K562 (cell line): ENCODE results near the gene NRSN2. TPM values are rescaled to one million over a fixed set of nuclear protein-coding genes. Genes with fewer than 3 reads are reported as not detected.

Source experiments
- DPF2 ChIP-seq: fragments of 450-650 bp; IDR thresholded peaks from 2 replicates; pipeline ENCODE4 v1.6.1; 2016
- E2F6 ChIP-seq, 2 experiments: IDR thresholded peaks; 2 replicates each; pipeline ENCODE4 v1.6.1; 2011; ENCODE audit warnings: borderline replicate concordance in 1 of 2, control low read depth in 1 of 2, low read depth in 1 of 2, low read length in 1 of 2, mild to moderate bottlenecking in 1 of 2, mixed read lengths in 1 of 2, moderate library complexity in 1 of 2; ENCODE audit not compliant: insufficient read depth in 1 of 2, insufficient read length in 1 of 2, poor library complexity in 1 of 2, severe bottlenecking in 1 of 2; ENCODE audit errors: extremely low read depth in 1 of 2
- HINFP ChIP-seq: fragments of 450-650 bp; conservative IDR thresholded peaks from 2 replicates; pipeline ENCODE4 v1.6.1; 2016; ENCODE audit warnings: missing genetic modification characterization, low read depth, mild to moderate bottlenecking, control low read depth, missing compliant biosample characterization
- MYC ChIP-seq, 2 experiments: fragments of 250-450 bp in 1 of 2; sonication (Bioruptor Pico) in 1 of 2; IDR thresholded peaks; 2 replicates each; pipeline versions ENCODE4 v1.5.1 to v1.6.1; 2012 to 2021; ENCODE audit warnings: low read depth in 2 of 2, borderline replicate concordance in 1 of 2, improper control_type of control experiment in 1 of 2, low read length in 1 of 2, mild to moderate bottlenecking in 1 of 2, moderate library complexity in 1 of 2
- RBFOX2 ChIP-seq: fragments of 200-400 bp; formaldehyde crosslinking; IDR thresholded peaks from 2 replicates; pipeline ENCODE4 v1.6.1; 2017; ENCODE audit warnings: low read depth, mild to moderate bottlenecking, low read length, moderate library complexity
- RBM39 ChIP-seq: fragments of 200-400 bp; formaldehyde crosslinking; optimal IDR thresholded peaks from 2 replicates; pipeline ENCODE3; 2018; ENCODE audit warnings: low read depth, low read length
- SAFB2 ChIP-seq: fragments of 200-400 bp; formaldehyde crosslinking; IDR thresholded peaks from 2 replicates; pipeline ENCODE4 v1.6.1; 2018; ENCODE audit warnings: borderline replicate concordance, low read length, low read depth, moderate library complexity; ENCODE audit not compliant: severe bottlenecking
- ZMIZ1 ChIP-seq, 2 experiments: fragments of 150-350 bp in 1 of 2; IDR thresholded peaks; 2 replicates each; pipeline ENCODE4 v1.6.1; 2012 to 2016; ENCODE audit warnings: low read depth in 2 of 2, low read length in 2 of 2, mild to moderate bottlenecking in 1 of 2, moderate library complexity in 1 of 2
- ZNF398 ChIP-seq: fragments of 250-450 bp; sonication (Bioruptor Pico); IDR thresholded peaks from 2 replicates; pipeline ENCODE4 v1.8.0; 2021; ENCODE audit warnings: moderate library complexity, mild to moderate bottlenecking, inconsistent platforms
- ZNF609 ChIP-seq: sonication (generic); formaldehyde crosslinking; IDR thresholded peaks from 2 replicates; pipeline ENCODE4 v1.8.1; 2023; ENCODE audit warnings: missing genetic modification reagents, mild to moderate bottlenecking, borderline replicate concordance
- ZNF766 ChIP-seq: fragments of 200-800 bp; sonication (Bioruptor generic); conservative IDR thresholded peaks from 2 replicates; pipeline ENCODE4 v1.6.1; 2016; ENCODE audit warnings: missing genetic modification characterization, missing compliant biosample characterization
- polyA plus RNA-seq, 8 experiments: library from polyadenylated mRNA; depleted of rRNA in 4 of 8; stranded (reverse) in 5 of 8; unstranded in 3 of 8; fragments of >200 nt; fragmentation: Nextera tagmentation in 2 of 8; fragmentation: Illumina TruSeq in 1 of 8; extraction: Ambion mirVana in 2 of 8; extraction: Trizol in 1 of 8; gene quantifications; 2 replicates each; pipeline versions ENCODE4 v1.2.1 to v1.2.3, GENCODE V29; 2011 to 2014; ENCODE audit warnings: inconsistent platforms in 1 of 8, missing spikeins in 1 of 8
- total RNA-seq, 7 experiments: library from RNA; depleted of rRNA in 6 of 7; stranded (reverse); fragments of >200 nt in 6 of 7; fragmentation: Illumina TruSeq in 2 of 7; extraction: Trizol in 2 of 7; gene quantifications; 2 replicates each; pipeline versions ENCODE4 v1.2.1 to v1.2.3, GENCODE V29; 2011 to 2021; ENCODE audit warnings: low replicate concordance in 1 of 7

NRSN2 gene
- total and polyA plus RNA-seq, 9 of the 15 experiments (the other 6 are each of a cell fraction or from before 2014, with no cell fraction given) = 7.5 to 29.7 (median 11.1) TPM

- 0 out of 2 replicates have a peak, but pooled peaks have one; percentile 5 for TF ChIP-seq ZNF609 (CRISPR knock-in tag)
- TF ChIP-seq SAFB2 = no peak
- TF ChIP-seq RBFOX2 = no peak
- no peak for TF ChIP-seq HINFP (tag)
- TF ChIP-seq DPF2 = no peak
- no peak for TF ChIP-seq E2F6 (IDR thresholded peaks at IDR 0.05; ENCODE audit: borderline replicate concordance in 1 of 2, extremely low read depth in 1 of 2, insufficient read depth in 1 of 2, insufficient read length in 1 of 2, low read depth in 1 of 2, low read length in 1 of 2, poor library complexity in 1 of 2, severe bottlenecking in 1 of 2)
- TF ChIP-seq ZMIZ1 (IDR thresholded peaks at IDR 0.05; ENCODE audit: low read depth in 2 of 2, low read length in 2 of 2) = no peak
- TF ChIP-seq ZNF398 = no peak
- no peak for TF ChIP-seq MYC (IDR thresholded peaks at IDR 0.05; ENCODE audit: low read depth, low read length)
- TF ChIP-seq MYC (CRISPR knock-in tag; IDR thresholded peaks at IDR 0.05; ENCODE audit: borderline replicate concordance, low read depth) = no peak
- TF ChIP-seq RBM39 = no peak
- 0 out of 2 replicates have a peak, but pooled peaks have one; percentile 10 for TF ChIP-seq ZNF766 (CRISPR knock-in tag)
These were observed 23.3 kb downstream of the NRSN2 start (continued) for GRCh38 chr20:370151-370600.
